AG04449 (cell line): ENCODE data around the gene GRID1.
A peak's percentile ranks its signal among the peaks of the same experiment; 100 is the strongest.

ENCODE experiments used
- CTCF ChIA-PET: fragments of 350-600 bp; formaldehyde crosslinking; extraction: SDS; loops from one replicate; lab custom pipeline; 2021; ENCODE audit warnings: antibody characterized with exemption; lab: Yijun Ruan, JAX
- POLR2A ChIA-PET: fragments of 400-600, 350-600 bp; formaldehyde crosslinking; extraction: SDS; loops from one replicate; lab custom pipeline; 2020; ENCODE audit warnings: antibody characterized with exemption, inconsistent platforms; lab: Yijun Ruan, JAX
- DNase-seq: peaks from one replicate; pipeline ENCODE4 v3.0.0-alpha.2; 2010; ENCODE audit warnings: low read depth, low spot score
- H3K4me3 ChIP-seq: 2 replicates; pipeline ENCODE4 v1.5.1; 2011; ENCODE audit warnings: low read depth, mild to moderate bottlenecking, control low read depth, low read length
- TF ChIP-seq, protein P1 (sequence below): IDR thresholded peaks from one replicate; pipeline ENCODE4 v1.5.1; 2011; ENCODE audit warnings: mild to moderate bottlenecking, moderate library complexity, low read length, control low read depth, inconsistent platforms; ENCODE audit not compliant: insufficient read depth; ENCODE audit errors: missing control alignments

GRID1 gene

DNA sequence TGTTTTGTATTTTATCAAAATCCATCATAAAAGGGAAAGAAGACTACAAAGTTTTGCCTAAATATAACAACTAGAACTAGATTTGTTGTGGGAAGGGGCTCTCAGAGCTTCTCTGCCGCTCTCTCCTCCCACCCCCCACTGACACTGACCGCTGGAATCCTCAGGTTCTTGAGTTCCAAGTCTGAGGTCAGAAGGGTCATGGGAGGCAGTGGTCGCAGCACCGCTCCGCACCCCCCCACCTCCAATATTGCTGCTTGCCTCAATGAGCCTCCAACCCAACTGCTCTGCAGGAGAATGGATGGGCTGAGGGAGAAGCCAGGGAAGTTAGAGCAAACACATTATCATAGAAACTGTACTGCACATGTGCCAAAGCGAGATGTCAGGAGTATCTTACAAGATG is 359.4 kb downstream of the GRID1 start:
- no peak overlapping the region for H3K4me3 ChIP-seq
- no peak for DNase-seq
- TF ChIP-seq, protein P1, sequence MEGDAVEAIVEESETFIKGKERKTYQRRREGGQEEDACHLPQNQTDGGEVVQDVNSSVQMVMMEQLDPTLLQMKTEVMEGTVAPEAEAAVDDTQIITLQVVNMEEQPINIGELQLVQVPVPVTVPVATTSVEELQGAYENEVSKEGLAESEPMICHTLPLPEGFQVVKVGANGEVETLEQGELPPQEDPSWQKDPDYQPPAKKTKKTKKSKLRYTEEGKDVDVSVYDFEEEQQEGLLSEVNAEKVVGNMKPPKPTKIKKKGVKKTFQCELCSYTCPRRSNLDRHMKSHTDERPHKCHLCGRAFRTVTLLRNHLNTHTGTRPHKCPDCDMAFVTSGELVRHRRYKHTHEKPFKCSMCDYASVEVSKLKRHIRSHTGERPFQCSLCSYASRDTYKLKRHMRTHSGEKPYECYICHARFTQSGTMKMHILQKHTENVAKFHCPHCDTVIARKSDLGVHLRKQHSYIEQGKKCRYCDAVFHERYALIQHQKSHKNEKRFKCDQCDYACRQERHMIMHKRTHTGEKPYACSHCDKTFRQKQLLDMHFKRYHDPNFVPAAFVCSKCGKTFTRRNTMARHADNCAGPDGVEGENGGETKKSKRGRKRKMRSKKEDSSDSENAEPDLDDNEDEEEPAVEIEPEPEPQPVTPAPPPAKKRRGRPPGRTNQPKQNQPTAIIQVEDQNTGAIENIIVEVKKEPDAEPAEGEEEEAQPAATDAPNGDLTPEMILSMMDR = no peak
- POLR2A ChIA-PET = no interaction called here
- CTCF ChIA-PET = no interaction called here

- POLR2A ChIA-PET = no interaction called here
- no peak for DNase-seq
- no peak overlapping the region for H3K4me3 ChIP-seq
- CTCF ChIA-PET = no interaction called here
- TF ChIP-seq, protein P1 = no peak
These were observed 362.3 kb downstream of the GRID1 start for GRCh38 chr10:86004337-86004736.

DNA sequence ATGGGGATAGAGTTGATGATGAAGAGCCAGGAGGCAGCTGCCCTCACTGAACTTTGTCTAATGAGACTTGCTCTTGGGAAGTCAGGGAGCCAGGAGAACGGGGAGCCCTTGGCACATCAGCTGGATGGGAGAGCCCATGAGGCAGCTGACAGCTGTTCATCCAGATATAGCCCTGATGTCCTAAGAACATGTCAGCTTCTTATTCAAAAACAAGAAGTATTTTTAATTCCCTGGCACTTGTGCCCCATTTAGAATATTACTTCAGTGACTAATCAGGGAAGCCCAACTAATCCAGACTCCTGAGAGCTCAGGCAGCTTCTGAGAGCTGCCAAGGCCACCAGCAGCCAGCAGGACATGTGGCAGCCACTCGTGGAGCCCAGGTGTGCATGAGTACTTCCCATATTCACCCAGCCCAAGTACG is 363.4 kb downstream of the GRID1 start:
- ChIA-PET CTCF (no interaction called here), POLR2A (no interaction called here)
- DNase-seq = no peak
- no peak overlapping the region for H3K4me3 ChIP-seq
- TF ChIP-seq, protein P1 = no peak

- DNase-seq = no peak
- H3K4me3 ChIP-seq = no peak overlapping the region
- CTCF ChIA-PET = no interaction called here
- TF ChIP-seq, protein P1 = no peak
- POLR2A ChIA-PET = interaction anchor here (0.5 kb wide), 1 partner anchor 254 kb away, joined by 3 read pairs; no protein-coding TSS in a partner anchor
These were observed 365.1 kb downstream of the GRID1 start for GRCh38 chr10:86001521-86001920.

DNA sequence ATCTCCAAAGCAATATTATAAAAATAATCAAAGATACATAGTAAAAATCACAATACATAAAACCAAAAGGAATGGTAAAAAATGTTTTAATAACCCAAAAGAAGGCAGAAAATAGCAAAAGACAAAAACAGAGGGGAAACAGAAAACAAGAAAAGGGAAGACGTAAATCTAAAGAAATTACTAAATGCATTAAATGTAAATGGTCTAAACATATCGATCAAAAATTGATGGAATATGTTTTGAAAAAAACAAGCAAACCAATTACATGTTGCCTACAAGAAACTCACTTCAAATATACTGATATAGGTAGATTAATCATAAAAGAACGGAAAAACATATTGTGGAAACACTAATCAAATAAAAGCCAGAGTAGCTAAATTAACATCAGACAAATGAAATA is 369.1 kb downstream of the GRID1 start:
- TF ChIP-seq, protein P1 = no peak
- DNase-seq = no peak
- CTCF ChIA-PET = interaction anchor here (3.3 kb wide), 1 partner anchor 380 kb away, joined by 25 read pairs; no protein-coding TSS in a partner anchor
- H3K4me3 ChIP-seq = no peak overlapping the region
- POLR2A ChIA-PET = no interaction called here

DNA sequence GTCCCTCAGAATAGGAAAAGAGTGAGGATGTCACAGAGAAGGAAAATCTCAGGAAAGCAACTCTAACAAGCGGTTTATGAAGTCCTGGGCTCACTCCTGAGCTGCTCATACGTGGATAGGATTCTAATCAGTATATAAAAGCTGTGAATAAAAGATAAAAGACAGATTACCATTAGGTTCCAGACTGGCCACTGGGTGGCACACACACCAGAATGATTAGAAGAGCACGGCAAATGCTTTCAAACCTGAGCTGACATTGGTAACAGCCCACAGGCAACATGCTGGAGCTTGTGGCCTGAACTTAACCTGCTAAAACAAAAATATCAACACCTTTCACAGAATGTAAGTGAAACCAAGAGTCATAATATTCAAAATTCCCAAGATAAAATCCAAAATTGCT is 370.8 kb downstream of the GRID1 start:
- ChIA-PET CTCF (interaction anchor here (0.5 to 3.3 kb wide), 6 partner anchors 17 to 585 kb away, joined by 3 to 25 read pairs (median 3); no protein-coding TSS in a partner anchor), POLR2A (no interaction called here)
- peak; percentile 5 for DNase-seq
- TF ChIP-seq, protein P1 = peak; percentile 10
- no peak overlapping the region for H3K4me3 ChIP-seq
